GM18502 (cell line): Measurements from ENCODE around the gene LYSMD4.

ENCODE experiments used
- ATAC-seq: cut with Tn5 transposase; IDR thresholded peaks from one replicate; pipeline ENCODE4 v1.9.1; 2021; ENCODE audit warnings: mild to moderate bottlenecking; ENCODE audit not compliant: unreplicated experiment, poor library complexity

Gene LYSMD4

GRCh38 chr15:99732124-99732750 is 1.0 kb downstream of the LYSMD4 start:
- ATAC-seq, result no peak

- no peak for ATAC-seq
Observed at GRCh38 chr15:99731336-99732123, 1.7 kb downstream of the LYSMD4 start.

GRCh38 chr15:99729920-99730319 is 3.3 kb downstream of the LYSMD4 start:
- no peak for ATAC-seq

GRCh38 chr15:99729327-99729726 is 3.9 kb downstream of the LYSMD4 start:
- ATAC-seq, result no peak

- no peak for ATAC-seq
Observed at GRCh38 chr15:99728916-99729315, 4.3 kb downstream of the LYSMD4 start.

GRCh38 chr15:99727733-99728132 is 5.5 kb downstream of the LYSMD4 start:
- ATAC-seq, result no peak

- ATAC-seq, result no peak
Observed at GRCh38 chr15:99727330-99727729, 5.9 kb downstream of the LYSMD4 start.

- ATAC-seq, result no peak
Observed at GRCh38 chr15:99726333-99726732, 6.9 kb downstream of the LYSMD4 start.

GRCh38 chr15:99722406-99722805 is 10.8 kb downstream of the LYSMD4 start:
- no peak for ATAC-seq

GRCh38 chr15:99721896-99722295 is 11.3 kb downstream of the LYSMD4 start:
- ATAC-seq, result no peak

- ATAC-seq, result no peak
Observed at GRCh38 chr15:99721104-99721778, 12.0 kb downstream of the LYSMD4 start.

- no peak for ATAC-seq
Observed at GRCh38 chr15:99720533-99720932, 12.7 kb downstream of the LYSMD4 start.

- peak; percentile 80 for ATAC-seq
Observed at GRCh38 chr15:99719096-99719541, 14.1 kb downstream of the LYSMD4 start.

GRCh38 chr15:99718421-99718820 is 14.8 kb downstream of the LYSMD4 start:
- ATAC-seq, result no peak

GRCh38 chr15:99717161-99718009 is 15.9 kb downstream of the LYSMD4 start:
- peak; percentile 45 for ATAC-seq

- ATAC-seq, result no peak
Observed at GRCh38 chr15:99716540-99717095, 16.6 kb downstream of the LYSMD4 start.

GRCh38 chr15:99712415-99712814 is 20.8 kb downstream of the LYSMD4 start:
- ATAC-seq, result no peak

GRCh38 chr15:99711625-99712024 is 21.6 kb downstream of the LYSMD4 start:
- ATAC-seq, result no peak

GRCh38 chr15:99709243-99709986 is 23.8 kb downstream of the LYSMD4 start:
- ATAC-seq, result no peak
